Mesothelial cell of epicardium (in vitro differentiated cells): Measurements from ENCODE around the gene TRANK1. TPM values are rescaled to one million over a fixed set of nuclear protein-coding genes. Genes with fewer than 3 reads are reported as not detected.

Experiments
- DNase-seq, 2 experiments: peaks; one replicate each; pipeline ENCODE4 v3.0.0; 2021; ENCODE audit warnings: low spot score in 2 of 2; ENCODE audit not compliant: unreplicated experiment in 2 of 2
- H3K27ac Mint-ChIP-seq: 2 replicates; pipeline ENCODE4 v1.8.0; 2021; ENCODE audit warnings: mixed read lengths
- H3K27me3 Mint-ChIP-seq: 2 replicates; pipeline ENCODE4 v1.8.0; 2021; ENCODE audit warnings: low read depth, mixed read lengths
- H3K36me3 Mint-ChIP-seq: 2 replicates; pipeline ENCODE4 v1.8.0; 2021; ENCODE audit warnings: mixed read lengths
- H3K4me1 Mint-ChIP-seq: 2 replicates; pipeline ENCODE4 v1.8.0; 2021; ENCODE audit warnings: mixed read lengths
- H3K4me3 Mint-ChIP-seq: 2 replicates; pipeline ENCODE4 v1.8.0; 2021; ENCODE audit warnings: mild to moderate bottlenecking, moderate library complexity, mixed read lengths
- H3K9me3 Mint-ChIP-seq: 2 replicates; pipeline ENCODE4 v1.8.0; 2021; ENCODE audit warnings: mixed read lengths
- CTCF ChIP-seq: fragments of 200-600 bp; sonication (generic); IDR thresholded peaks from one replicate; pipeline ENCODE4 v1.5.0; 2021; ENCODE audit warnings: antibody characterized with exemption; ENCODE audit not compliant: unreplicated experiment
- total RNA-seq: library from RNA; stranded (reverse); gene quantifications from 3 replicates; pipeline ENCODE4 v1.2.1, GENCODE V29; 2021

TRANK1 gene
- total RNA-seq, 1 donor from 2014 or later, result 76.8 TPM

- no peaks in the 10 kb centered on the region for H3K36me3 Mint-ChIP-seq
- no peak overlapping the region for H3K4me3 Mint-ChIP-seq
- no peak for DNase-seq
- H3K9me3 Mint-ChIP-seq, result peaks cover under 1% of the 10 kb centered on the region
- peak overlapping the region; percentile 48 for H3K27ac Mint-ChIP-seq
- no peak for TF ChIP-seq CTCF
- peaks cover 15% of the 10 kb centered on the region for H3K4me1 Mint-ChIP-seq
- H3K27me3 Mint-ChIP-seq, result no peaks in the 10 kb centered on the region
Observed at GRCh38 chr3:36812240-36812639, 132.6 kb downstream of the TRANK1 start.

GRCh38 chr3:36811768-36812167 lies 133.1 kb downstream of the TRANK1 start:
- peaks cover 15% of the 10 kb centered on the region for H3K4me1 Mint-ChIP-seq
- H3K9me3 Mint-ChIP-seq, result peaks cover 5% of the 10 kb centered on the region
- TF ChIP-seq CTCF, result no peak
- no peak overlapping the region for H3K4me3 Mint-ChIP-seq
- H3K36me3 Mint-ChIP-seq, result no peaks in the 10 kb centered on the region
- no peak for DNase-seq
- H3K27me3 Mint-ChIP-seq, result no peaks in the 10 kb centered on the region
- no peak overlapping the region for H3K27ac Mint-ChIP-seq

- Mint-ChIP-seq H3K9me3 (peaks cover 25% of the 10 kb centered on the region), H3K4me1 (no peaks in the 10 kb centered on the region), H3K36me3 (peaks cover 5% of the 10 kb centered on the region), H3K27ac (no peak overlapping the region), H3K4me3 (no peak overlapping the region), H3K27me3 (peaks cover 2% of the 10 kb centered on the region)
- TF ChIP-seq CTCF, result no peak
- no peak for DNase-seq
Observed at GRCh38 chr3:36804295-36805055, 140.4 kb downstream of the TRANK1 start.

GRCh38 chr3:36803091-36803791 lies 141.6 kb downstream of the TRANK1 start:
- H3K4me3 Mint-ChIP-seq, result no peak overlapping the region
- no peak overlapping the region for H3K27ac Mint-ChIP-seq
- no peak for DNase-seq
- peaks cover 25% of the 10 kb centered on the region for H3K9me3 Mint-ChIP-seq
- H3K27me3 Mint-ChIP-seq, result peaks cover 2% of the 10 kb centered on the region
- H3K4me1 Mint-ChIP-seq, result no peaks in the 10 kb centered on the region
- TF ChIP-seq CTCF, result no peak
- peaks cover 5% of the 10 kb centered on the region for H3K36me3 Mint-ChIP-seq

- H3K27ac Mint-ChIP-seq, result no peak overlapping the region
Observed at GRCh38 chr3:36800533-36801116, 144.2 kb downstream of the TRANK1 start.

More at GRCh38 chr3:36800533-36801116, 144.2 kb downstream of the TRANK1 start:
- peaks cover 2% of the 10 kb centered on the region for H3K27me3 Mint-ChIP-seq
- peaks cover 8% of the 10 kb centered on the region for H3K4me1 Mint-ChIP-seq
- no peak for DNase-seq
- no peaks in the 10 kb centered on the region for H3K36me3 Mint-ChIP-seq
- H3K4me3 Mint-ChIP-seq, result no peak overlapping the region
- no peak for TF ChIP-seq CTCF
- peaks cover 8% of the 10 kb centered on the region for H3K9me3 Mint-ChIP-seq
